T-helper 1 cell treated with Interleukin-12 subunit alpha and Interleukin-12 subunit beta and Interleukin-4 antibody, amounts not matched to agents 30 ng/mL and 1 ng/mL, for 36 hours (primary cell): ENCODE data around the gene MTF2. TPM values are rescaled to one million over a fixed set of nuclear protein-coding genes. Genes with fewer than 3 reads are reported as not detected.
"Not testable (repeated sequence)": the region's sequence is repeated elsewhere in the genome, so short reads cannot be mapped to it uniquely, and the experiment has no call there.

Experiments used
- intact Hi-C: fragments of 100-400 bp; cut with micrococcal nuclease; formaldehyde crosslinking; loops from one replicate; pipeline ENCODE4 v1.15.1; 2024
- total RNA-seq: library from RNA; stranded (reverse); gene quantifications from 2 replicates; pipeline ENCODE4 v1.2.3, GENCODE V29; 2022

Gene MTF2
- total RNA-seq, 1 donor from 2014 or later = 64.7 TPM

DNA sequence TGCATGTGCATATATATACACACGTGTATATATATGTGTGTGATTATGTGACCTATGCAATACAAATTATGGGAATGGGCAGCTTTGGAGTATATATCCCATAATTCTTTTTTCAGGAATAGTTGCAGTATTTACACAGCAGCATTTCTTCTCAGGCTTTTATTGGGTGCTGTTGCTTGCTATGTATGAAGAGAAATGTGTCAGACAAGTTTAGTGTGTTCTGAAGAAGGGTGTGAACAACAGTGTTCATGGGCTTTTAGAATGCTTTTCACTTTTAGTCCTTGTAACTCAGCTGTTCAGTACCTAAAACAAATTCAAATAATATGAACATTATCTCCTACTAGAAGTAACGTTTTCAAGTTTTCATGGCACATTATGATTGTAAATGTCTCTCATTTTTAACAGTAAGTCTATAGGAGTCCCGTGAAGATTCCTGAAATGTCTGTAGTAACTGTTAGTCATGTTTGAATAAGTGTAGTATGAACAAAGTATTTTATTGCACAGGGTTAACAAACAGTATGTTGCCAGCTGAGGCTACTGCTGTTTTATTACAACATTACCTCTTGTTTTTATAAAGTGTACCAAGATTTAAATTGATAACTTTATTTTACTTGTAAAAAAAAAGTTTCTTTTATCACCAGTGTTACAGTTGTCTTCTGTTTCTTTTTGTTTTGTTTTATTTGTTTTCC lies 58.7 kb downstream of the MTF2 start:
- intact Hi-C loops = no loop called here

GRCh38 chr1:93140106-93140505 lies 61.0 kb downstream of the MTF2 start:
- intact Hi-C loops = no loop called here

- intact Hi-C loops = no loop called here
Measured at GRCh38 chr1:93142161-93142560, 63.1 kb downstream of the MTF2 start.

DNA sequence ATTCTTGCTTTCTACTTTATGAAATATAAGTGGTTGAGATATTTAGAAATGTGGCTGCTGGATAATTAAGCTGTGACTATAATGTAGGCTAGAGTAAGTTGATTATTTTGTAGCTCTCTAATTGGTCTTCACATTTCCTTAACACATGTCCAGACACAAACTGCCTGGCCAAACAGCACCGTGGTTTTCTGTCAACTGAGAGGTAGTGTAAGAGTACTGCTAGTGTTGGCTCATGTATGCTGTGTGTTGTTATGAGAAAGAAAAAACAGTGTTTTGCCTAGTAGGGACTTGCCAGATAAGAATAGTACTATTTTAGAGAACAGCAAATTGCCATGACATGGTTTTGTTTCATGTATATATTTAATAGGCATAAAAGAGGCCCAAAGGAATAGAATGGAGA lies 64.1 kb downstream of the MTF2 start:
- intact Hi-C loops = no loop called here

DNA sequence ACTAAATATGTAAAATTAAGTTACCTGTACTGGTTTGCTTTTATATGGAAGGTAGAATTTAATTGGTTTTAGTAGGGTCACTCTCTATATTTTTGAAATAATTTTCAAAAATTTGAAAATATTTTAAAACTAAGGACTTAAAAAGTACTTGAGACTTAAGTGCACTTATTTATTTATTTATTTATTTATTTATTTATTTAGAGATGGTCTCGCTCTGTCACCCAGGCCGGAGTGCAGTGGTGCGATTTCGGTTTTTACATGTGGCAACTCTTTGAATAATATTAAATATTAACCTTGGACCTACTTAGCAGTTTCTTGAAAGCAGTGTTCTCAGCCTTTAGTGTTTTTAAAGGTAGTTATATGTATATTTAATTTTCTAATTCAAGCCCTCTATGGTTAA lies 64.7 kb downstream of the MTF2 start:
- intact Hi-C loops = no loop called here

DNA sequence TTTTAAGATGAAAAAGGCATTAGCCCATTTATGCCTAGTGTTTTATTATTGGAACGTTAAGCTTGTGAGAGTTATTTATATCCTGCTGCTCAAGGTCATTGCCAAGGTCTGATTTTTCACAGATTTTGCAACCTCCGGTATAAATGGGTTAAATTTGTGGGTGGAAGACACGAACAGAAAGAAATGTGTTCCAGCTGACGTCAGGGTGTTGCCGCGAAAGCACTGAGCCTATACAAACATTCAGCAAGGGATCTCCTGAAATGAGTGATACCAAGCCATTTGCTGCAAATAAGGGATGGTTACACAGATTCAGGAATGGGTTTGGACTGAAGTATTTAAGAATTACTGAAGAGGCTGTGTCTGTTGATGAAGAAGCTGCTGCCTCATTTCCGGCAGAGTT lies 68.9 kb downstream of the MTF2 start:
- intact Hi-C loops = no loop called here

DNA sequence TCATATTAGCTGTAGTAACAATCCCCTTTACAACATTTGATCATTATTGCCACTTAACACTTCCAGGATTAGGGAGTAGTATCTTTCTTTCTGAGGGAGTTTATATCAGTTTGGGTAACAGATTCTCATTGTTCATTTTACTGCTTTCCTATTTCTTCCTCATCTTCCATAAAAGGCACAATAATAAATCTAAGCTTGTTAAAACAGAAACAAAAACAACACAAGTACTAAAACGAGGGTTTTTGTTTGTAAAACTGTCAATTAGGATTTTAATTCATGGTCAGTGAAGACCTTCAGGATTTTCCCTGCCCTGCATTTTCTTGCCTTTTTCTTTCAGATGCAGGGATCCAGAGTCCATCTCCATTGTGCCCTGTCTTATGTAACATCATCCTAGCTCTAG lies 71.6 kb downstream of the MTF2 start:
- intact Hi-C loops = no loop called here

DNA sequence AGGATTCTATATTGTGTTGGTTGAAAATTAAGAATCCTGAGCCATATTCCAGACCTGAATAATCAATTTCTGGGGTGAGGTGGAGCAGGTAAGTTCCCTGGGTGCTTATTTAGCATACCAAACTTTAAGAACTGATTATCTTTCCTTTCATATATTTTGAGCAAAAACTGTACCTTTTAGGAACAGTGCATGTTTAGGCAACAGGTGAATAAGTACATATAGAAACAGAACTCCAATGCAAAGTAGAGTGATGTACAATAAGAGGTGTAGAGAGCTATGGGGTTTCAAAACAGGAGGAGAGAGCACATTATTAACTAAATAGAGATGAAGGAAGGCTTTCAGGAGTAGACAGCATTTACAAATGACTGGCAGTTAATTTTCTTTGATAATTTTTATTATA lies 72.4 kb downstream of the MTF2 start:
- intact Hi-C loops = no loop called here

- intact Hi-C loops = no loop called here
Measured at GRCh38 chr1:93152835-93153234, 73.8 kb downstream of the MTF2 start.

GRCh38 chr1:93154898-93155297 lies 75.8 kb downstream of the MTF2 start:
- intact Hi-C loops = loop anchor here (1.0 to 2.0 kb wide), 3 partner anchors 16 to 74 kb away; partner anchors contain the start of genes CCDC18 and TMED5

DNA sequence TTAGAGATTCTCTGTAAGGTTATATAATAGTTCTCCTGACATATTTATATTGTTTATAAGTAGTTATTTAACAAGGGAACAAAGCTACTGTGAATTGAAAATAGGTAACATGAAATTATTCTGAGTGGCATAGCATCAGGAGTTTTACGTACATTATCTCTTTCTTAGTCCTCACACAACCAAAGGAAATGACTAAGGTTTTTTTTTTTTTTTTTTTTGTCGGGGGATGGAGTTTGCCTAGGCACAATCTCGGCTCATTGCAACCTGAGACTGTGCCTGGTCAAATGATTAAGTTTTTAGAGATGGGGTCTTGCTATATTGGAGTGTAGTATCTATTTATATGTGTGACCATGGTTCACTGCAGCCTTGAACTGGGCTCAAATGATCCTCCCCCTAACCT lies 76.3 kb downstream of the MTF2 start:
- intact Hi-C loops = loop anchor here (1.0 to 2.0 kb wide), 3 partner anchors 15 to 75 kb away; partner anchors contain the start of genes CCDC18 and TMED5

- intact Hi-C loops = no loop called here
Measured at GRCh38 chr1:93159337-93159736, 80.3 kb downstream of the MTF2 start.

GRCh38 chr1:93163314-93163713 lies 84.2 kb downstream of the MTF2 start:
- intact Hi-C loops = not testable (repeated sequence)

DNA sequence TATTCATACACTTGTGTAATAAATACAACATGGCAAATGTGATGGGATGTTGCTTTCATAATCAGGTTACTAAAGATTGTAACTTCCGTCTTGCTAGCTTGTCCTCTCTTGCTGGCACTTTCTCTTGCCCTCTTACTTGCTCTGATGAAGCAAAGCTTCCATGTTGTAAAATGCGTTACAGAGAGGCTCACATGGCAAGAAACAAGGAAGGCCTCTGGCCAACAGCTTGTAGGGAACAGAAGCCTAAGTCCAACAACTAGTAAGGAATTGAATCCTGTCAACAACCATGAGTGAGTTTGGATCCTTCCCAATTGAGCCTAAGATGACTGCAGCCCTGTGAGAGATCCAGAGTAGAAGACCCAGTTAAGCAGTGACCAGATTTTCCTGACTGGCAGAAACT lies 85.7 kb downstream of the MTF2 start:
- intact Hi-C loops = no loop called here

DNA sequence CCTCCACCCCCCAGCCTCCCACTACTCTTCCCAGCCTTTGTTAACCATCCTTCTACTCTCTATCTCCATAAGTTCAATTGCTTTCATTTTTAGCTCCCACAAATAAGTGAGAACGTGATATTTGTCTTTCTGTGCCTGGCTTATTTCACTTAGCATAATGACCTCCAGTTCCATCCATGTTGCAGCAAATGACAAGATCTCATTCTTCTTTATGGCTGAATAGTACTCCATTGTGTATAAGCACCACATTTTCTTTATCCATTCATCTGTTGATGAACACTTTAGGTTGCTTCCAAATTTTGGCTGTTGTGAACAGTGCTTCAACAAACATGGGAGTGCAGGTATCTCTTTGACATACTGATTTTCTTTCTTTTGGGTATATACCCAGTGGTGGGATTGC lies 86.8 kb downstream of the MTF2 start:
- intact Hi-C loops = not testable (repeated sequence)

GRCh38 chr1:93167006-93167405 lies 87.9 kb downstream of the MTF2 start:
- intact Hi-C loops = no loop called here

GRCh38 chr1:93170141-93170678 lies 91.1 kb downstream of the MTF2 start:
- intact Hi-C loops = loop anchor here (2.0 to 10.0 kb wide), 2 partner anchors 15 to 525 kb away; no protein-coding TSS in a partner anchor

DNA sequence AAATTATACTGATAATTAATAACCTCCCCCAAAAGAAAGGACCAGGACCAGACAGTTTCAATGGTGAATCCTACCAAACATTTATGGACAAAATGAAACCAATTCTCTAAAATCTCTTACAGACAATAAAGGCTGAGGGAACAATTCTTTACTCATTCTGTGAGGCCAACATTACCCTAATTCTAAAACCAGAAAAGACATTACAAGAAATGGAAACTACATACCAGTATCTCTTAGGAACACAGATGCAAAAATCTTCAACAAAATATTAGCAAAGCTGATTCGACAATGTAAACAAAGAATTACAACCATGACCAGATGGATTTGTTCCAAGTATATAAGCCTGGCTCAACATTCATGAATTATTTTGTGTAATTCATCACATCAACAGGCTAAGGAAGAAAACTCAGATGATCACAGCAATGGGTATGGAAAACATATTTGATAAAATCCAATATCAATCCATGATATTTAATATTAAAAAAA lies 92.5 kb downstream of the MTF2 start:
- intact Hi-C loops = loop anchor here (1.0 to 10.0 kb wide), 3 partner anchors 8 to 523 kb away; no protein-coding TSS in a partner anchor

DNA sequence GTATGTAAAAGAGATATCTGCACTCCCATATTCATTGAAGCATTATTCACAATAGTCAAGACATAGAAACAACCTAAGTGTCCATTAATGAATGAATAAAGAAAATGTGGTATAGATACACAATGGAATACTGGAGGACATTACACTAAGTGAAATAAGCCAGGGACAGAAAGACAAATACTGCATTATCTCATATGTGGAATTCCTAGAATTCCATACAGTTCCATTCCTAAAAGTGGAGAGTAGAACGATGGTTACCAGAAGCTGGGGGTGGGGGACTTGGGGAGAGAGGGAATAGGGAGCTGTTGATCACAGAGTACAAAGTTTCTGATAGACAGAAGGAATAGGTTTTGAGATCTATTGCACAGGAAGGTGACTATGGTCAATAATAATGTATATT lies 93.7 kb downstream of the MTF2 start:
- intact Hi-C loops = loop anchor here (10.0 kb wide), 1 partner anchor 522 kb away; no protein-coding TSS in a partner anchor

- intact Hi-C loops = loop anchor here (10.0 kb wide), 1 partner anchor 520 kb away; no protein-coding TSS in a partner anchor
Measured at GRCh38 chr1:93174638-93175037, 95.6 kb downstream of the MTF2 start.

- intact Hi-C loops = loop anchor here (10.0 kb wide), 1 partner anchor 517 kb away; no protein-coding TSS in a partner anchor
Measured at GRCh38 chr1:93177991-93178390, 98.9 kb downstream of the MTF2 start.

- intact Hi-C loops = loop anchor here (10.0 kb wide), 1 partner anchor 516 kb away; no protein-coding TSS in a partner anchor
Measured at GRCh38 chr1:93178418-93178817, 99.3 kb downstream of the MTF2 start.
